Measurements from ENCODE around the gene SSX7.
"Not testable (repeated sequence)": the region's sequence is repeated elsewhere in the genome, so short reads cannot be mapped to it uniquely, and the experiment has no call there.

Gene SSX7, protein sequence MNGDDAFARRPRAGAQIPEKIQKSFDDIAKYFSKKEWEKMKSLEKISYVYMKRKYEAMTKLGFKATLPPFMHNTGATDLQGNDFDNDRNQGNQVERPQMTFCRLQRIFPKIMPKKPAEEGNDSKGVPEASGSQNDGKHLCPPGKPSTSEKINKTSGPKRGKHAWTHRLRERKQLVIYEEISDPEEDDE

GRCh38 chrX:52654800-52655199 is at the start of gene SSX7:
SSX7 (minus strand) TSS chrX:52654900; CDS start chrX:52653472, 1,428 bp downstream.
- DNase-seq: not testable (repeated sequence)

GRCh38 chrX:52692034-52692433 is 37.3 kb upstream of the SSX7 start:
- DNase-seq: not testable (repeated sequence)

DNA sequence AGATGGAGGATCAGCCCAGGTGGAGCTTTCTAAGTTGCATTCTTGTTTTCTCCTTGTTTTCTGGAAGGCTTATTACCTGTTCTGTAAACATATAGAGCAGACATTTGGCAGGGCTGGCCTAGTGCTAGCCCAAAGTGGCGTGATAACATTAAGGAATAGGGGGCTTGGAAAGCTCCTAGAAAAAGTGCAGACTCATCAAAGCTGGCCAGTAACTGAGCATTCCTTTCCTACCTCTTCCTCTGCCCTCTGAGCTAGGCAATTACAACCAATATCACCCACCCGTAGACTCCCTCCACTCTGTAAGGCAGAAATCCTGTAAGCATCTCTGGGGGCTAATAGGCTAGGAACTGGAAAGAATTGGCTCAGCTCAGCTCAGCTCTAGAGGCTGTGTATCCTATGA is 7.5 kb upstream of the SSX7 start:
- not testable (repeated sequence) for DNase-seq

GRCh38 chrX:52655475-52655874 is 775 bp upstream of the SSX7 start:
- not testable (repeated sequence) for DNase-seq

- DNase-seq: not testable (repeated sequence)
Measured at GRCh38 chrX:52650676-52651075, 4.0 kb downstream of the SSX7 start.

- not testable (repeated sequence) for DNase-seq
Measured at GRCh38 chrX:52648956-52649355, 5.7 kb downstream of the SSX7 start.

DNA sequence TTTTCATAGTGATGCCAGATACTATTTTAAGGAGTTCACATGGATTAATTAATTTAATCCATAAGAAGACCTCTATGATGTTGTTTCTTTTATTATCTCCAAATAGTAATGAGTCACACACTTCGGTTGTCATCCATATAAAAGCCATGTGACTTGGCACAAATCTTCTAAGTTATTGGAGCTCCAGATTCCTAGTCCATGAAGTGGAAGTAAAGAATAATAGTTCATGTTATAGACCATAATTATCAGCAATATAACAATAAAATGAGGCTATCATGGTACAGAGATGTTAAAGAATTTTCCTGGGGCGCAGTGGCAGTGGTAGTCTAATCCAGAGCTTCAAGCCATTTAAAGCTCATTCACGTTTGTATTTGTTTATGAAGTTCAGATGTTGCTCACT is 26.2 kb downstream of the SSX7 start:
- not testable (repeated sequence) for DNase-seq

- not testable (repeated sequence) for DNase-seq
Measured at GRCh38 chrX:52620661-52621060, 34.0 kb downstream of the SSX7 start.

- DNase-seq: no peak
Measured at GRCh38 chrX:52608961-52609360, 45.7 kb downstream of the SSX7 start.

DNA sequence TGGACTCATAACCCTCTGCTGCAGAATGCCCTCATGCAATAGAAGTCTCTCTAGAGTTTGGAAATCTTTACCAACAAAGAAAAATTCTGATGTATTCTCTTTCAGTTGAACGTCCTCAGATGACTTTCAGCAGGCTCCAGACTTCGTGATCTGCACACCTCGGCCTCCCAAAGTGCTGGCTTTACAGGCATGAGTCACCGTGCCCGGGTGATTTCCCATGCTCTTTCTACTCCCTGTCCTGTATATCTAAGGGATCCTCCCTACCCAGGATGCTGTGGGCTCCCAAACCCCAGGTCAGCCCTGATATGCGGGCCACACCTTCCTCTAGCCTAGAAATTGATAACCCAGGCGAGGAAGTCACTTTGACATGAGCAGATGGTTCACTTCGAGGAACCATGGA is 51.5 kb downstream of the SSX7 start:
- not testable (repeated sequence) for DNase-seq

DNA sequence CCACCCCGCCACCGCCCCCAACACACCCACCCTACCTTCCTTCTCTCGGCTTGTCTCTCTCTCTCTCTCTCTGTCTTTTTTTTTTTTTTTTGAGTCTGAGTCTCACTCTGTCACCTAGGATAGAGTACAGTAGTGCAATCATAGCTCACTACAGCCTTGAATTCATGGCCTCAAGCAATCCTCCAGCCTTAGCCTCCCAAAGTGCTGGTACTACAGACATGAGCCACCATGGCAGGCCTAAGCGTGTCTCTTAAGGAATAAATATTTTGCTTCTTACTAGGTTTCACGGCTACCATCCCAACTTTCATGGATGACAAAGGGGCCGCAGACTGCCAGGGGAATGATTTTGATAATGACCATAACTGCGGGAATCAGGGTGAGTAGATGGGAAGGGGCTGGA is 55.8 kb downstream of the SSX7 start:
- no peak for DNase-seq

- no peak for DNase-seq
Measured at GRCh38 chrX:52594658-52595057, 60.0 kb downstream of the SSX7 start.
